CD1c-positive myeloid dendritic cell (primary cell): ENCODE measurements around the gene CHMP4A.
A peak's percentile ranks its signal among the peaks of the same experiment; 100 is the strongest.

ENCODE experiments used
- DNase-seq: peaks from one replicate; pipeline ENCODE4 v3.0.0-alpha.2; 2016; ENCODE audit errors: extremely low spot score

The CHMP4A gene

GRCh38 chr14:24179961-24180796 is 33.1 kb downstream of the CHMP4A start:
- no peak for DNase-seq

- DNase-seq: no peak
These were observed 33.9 kb downstream of the CHMP4A start for GRCh38 chr14:24179294-24179960.

- DNase-seq: no peak
These were observed 34.7 kb downstream of the CHMP4A start for GRCh38 chr14:24178399-24179178.

GRCh38 chr14:24177891-24178290 is 35.4 kb downstream of the CHMP4A start:
- no peak for DNase-seq

- no peak for DNase-seq
These were observed 36.1 kb downstream of the CHMP4A start for GRCh38 chr14:24177041-24177825.

GRCh38 chr14:24176599-24176998 is 36.7 kb downstream of the CHMP4A start:
- DNase-seq: no peak

GRCh38 chr14:24172871-24173281 is 40.4 kb downstream of the CHMP4A start:
- DNase-seq: no peak

- DNase-seq: no peak
These were observed 40.9 kb downstream of the CHMP4A start for GRCh38 chr14:24172261-24172860.

GRCh38 chr14:24171422-24172260 is 41.6 kb downstream of the CHMP4A start, which contains the start of gene REC8:
TSS of gene REC8 (plus strand) at chr14:24172080. CDS start at chr14:24172553, 473 bp downstream.
- peak; percentile 33 for DNase-seq

GRCh38 chr14:24167469-24168114 is 45.7 kb downstream of the CHMP4A start:
- DNase-seq: peak; percentile 59

GRCh38 chr14:24165785-24166184 is 47.5 kb downstream of the CHMP4A start:
- no peak for DNase-seq

- no peak for DNase-seq
These were observed 48.7 kb downstream of the CHMP4A start for GRCh38 chr14:24164518-24164991.

GRCh38 chr14:24162093-24162492 is 51.2 kb downstream of the CHMP4A start:
- DNase-seq: peak; percentile 13

GRCh38 chr14:24160850-24161804 is 52.2 kb downstream of the CHMP4A start, which contains the start of gene IRF9:
TSS of gene IRF9 (plus strand) at chr14:24161265. CDS start at chr14:24162145, 880 bp downstream.
- DNase-seq: peak; percentile 98

GRCh38 chr14:24160499-24160849 is 52.8 kb downstream of the CHMP4A start:
- DNase-seq: no peak

- no peak for DNase-seq
These were observed 53.4 kb downstream of the CHMP4A start for GRCh38 chr14:24159777-24160498.
